Stimulated activated CD4-positive, alpha-beta T cell treated with anti-CD3 and anti-CD28 coated beads, Interleukin-2, amount 100 ng/mL, for 48 hours (primary cell): ENCODE measurements around the gene WDR90.
"Not testable (repeated sequence)": the region's sequence is repeated elsewhere in the genome, so short reads cannot be mapped to it uniquely, and the experiment has no call there.

Experiments
- DNase-seq, 2 donors: peaks; one replicate each; pipeline ENCODE4 v3.0.0-alpha.2; 2020

Gene WDR90

DNA sequence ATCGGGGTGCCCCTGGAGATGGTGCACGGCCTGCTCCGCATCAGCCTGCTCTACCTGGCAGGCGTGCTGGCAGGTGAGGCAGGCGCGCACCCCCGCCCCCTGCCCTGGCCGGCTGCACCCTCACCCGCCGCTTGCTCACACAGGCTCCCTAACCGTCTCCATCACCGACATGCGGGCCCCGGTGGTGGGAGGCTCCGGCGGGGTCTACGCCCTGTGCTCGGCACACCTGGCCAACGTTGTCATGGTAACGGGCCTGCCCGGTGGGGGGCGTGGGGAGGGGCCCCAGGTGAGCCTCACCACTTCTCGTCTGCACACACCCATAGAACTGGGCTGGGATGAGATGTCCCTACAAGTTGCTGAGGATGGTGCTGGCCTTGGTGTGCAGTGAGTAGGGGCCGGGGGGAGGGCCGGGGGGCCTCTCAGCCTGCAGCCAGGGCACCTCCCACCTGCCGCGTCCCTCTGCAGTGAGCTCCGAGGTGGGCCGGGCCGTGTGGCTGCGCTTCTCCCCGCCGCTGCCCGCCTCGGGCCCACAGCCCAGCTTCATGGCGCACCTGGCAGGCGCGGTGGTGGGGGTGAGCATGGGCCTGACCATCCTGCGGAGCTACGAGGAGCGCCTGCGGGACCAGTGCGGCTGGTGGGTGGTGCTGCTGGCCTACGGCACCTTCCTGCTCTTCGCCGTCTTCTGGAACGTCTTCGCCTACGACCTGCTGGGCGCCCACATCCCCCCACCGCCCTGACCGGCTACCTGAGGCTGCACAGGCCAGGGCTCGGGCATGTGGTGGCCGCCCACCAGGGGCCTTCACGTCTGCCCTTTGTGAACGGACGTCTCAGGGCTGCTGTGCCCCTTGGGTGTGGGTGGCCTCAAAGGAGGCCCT, 28.4 kb downstream of the WDR90 start:
- DNase-seq = no peak

GRCh38 chr16:678209-678857, 29.2 kb downstream of the WDR90 start:
- DNase-seq = no peak

DNA sequence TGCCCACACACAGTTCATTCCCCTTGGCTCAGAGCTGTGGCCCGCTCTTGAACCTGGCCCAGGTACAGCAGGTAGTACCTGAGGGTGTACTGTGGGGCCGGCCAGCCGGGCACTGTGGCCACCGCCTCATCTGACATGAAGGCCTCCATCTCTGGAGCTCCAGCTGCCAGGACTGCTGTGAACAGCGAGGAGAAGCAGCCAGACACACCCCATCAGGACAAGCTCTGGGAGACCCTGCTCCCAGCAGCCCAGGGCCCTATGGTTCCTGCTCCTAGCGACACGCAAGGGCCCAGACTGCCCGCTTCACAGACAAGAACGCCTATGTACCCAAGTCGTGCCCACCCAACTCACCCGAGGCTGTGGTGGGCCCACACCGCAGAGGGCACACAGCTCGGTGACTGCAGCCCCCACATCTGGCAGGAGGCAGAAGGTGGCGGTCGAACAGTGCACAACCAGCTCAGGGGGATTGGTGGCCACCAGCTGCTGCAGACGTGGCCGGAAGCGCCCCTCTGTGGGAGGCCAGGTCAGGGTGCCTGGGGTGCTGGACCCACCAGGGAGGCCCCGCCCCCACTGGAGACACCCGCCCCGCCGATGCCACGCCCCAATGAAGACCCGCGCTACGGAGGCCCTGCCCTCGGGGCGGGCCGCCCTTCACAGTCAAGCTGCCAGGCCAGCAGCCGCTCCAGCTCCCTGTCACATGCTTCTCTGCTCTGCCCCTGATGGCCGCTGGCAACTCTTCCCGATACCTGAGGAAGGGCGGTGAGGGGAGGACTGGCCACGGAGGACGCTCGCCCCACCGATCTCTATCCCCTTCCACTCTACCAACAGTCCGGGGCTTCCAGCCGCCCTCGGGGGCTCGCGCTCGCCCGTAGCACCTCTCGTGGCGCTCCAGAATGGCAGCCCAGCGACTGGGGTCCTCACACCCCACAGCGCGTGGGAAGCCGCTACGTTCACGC, 30.0 kb downstream of the WDR90 start:
- DNase-seq = peak; percentile 37 to 51

GRCh38 chr16:679814-680624, 30.9 kb downstream of the WDR90 start, which contains the start of gene STUB1:
Gene STUB1 (plus strand): TSS chr16:680410. CDS start chr16:680526, 116 bp downstream.
- DNase-seq = peak; percentile 77 to 87

GRCh38 chr16:680625-680945, 31.4 kb downstream of the WDR90 start:
- no peak for DNase-seq

GRCh38 chr16:680967-681745, 32.0 kb downstream of the WDR90 start:
- no peak for DNase-seq

GRCh38 chr16:681746-682427, 32.7 kb downstream of the WDR90 start:
- no peak for DNase-seq

GRCh38 chr16:682493-683395, 33.6 kb downstream of the WDR90 start:
- no peak for DNase-seq

GRCh38 chr16:683396-684070, 34.4 kb downstream of the WDR90 start:
- DNase-seq = no peak

DNA sequence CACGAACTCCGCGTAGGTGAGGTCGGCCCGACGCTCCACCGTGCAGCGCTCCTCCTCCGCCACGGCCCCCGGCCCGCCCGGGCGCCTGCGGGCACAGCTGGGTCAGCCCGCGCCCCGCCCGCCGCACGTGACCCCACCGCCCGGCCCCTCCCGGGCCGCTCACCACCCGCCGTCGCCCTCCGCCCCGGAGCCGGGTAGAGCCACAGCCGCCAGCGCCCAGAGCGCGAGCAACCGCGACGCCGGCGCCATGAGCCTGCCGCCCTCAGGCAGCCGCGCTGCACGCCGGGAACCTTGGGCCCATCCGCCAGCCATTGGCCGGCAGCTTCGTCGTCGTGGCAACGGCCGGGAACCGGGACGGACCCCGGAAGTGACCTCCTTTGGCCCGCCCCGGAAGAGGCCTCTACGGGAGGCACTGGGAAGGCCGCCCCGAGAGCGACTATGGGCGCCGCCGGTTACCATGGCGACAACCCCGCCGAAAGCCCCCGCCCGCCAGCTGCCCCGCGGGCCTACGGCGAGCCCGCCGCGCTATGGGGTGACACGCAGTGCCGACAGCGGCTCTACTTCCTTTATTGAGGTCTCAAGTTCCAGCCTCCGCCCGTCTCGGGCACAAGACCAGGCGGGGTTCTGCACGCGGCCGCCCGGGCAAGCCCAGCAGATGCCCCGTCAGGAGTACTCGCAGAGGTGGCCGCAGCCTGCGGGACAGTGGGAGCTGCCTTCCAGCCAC, 35.1 kb downstream of the WDR90 start, which contains the start of gene JMJD8:
Gene JMJD8, minus strand, starts transcription at position 264 of the 724 bp plus-strand sequence. Its CDS starts 15 bp downstream, at position 249.
- DNase-seq = peak; percentile 95 to 97

DNA sequence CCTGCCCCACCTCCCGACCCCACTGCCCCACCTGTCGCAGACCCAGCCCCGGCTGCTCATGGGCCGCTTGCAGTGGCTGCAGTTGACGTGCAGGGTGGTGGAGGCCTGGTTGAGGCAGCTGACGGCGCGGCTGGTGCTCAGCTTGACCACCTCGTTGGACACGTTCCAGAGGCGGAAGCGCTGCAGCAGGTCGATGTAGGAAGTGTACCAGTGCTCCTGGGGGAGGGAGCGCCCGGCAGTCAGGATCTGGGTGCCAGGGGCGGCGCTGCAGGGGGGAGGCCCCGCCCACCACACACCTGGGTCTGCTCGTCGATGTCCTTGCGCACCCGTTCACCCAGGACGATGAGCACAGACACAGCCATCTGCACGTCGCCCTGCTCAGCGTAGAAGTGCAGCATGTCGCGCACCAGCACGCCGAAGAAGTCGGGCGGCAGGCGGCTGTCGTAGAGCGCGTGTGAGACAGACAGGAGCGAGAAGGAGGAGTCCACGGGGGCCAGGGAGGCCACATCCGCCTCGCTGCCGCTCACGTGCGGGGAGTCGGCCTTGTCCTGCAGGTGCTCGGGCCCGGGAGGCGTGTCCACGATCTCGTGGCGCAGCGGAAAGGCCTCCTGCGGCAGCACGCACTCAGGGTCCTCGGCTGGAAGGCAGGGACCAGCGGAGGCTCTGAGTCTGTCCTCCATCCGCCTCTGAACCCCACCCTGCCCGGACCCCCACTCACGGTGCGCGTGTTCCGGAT, 36.0 kb downstream of the WDR90 start:
- DNase-seq = no peak

GRCh38 chr16:685967-686366, 36.8 kb downstream of the WDR90 start:
- DNase-seq = no peak

- no peak for DNase-seq
These were observed 37.5 kb downstream of the WDR90 start for GRCh38 chr16:686459-687260.

- no peak for DNase-seq
These were observed 38.3 kb downstream of the WDR90 start for GRCh38 chr16:687499-687898.

GRCh38 chr16:689175-689897, 40.2 kb downstream of the WDR90 start:
- DNase-seq = no peak

DNA sequence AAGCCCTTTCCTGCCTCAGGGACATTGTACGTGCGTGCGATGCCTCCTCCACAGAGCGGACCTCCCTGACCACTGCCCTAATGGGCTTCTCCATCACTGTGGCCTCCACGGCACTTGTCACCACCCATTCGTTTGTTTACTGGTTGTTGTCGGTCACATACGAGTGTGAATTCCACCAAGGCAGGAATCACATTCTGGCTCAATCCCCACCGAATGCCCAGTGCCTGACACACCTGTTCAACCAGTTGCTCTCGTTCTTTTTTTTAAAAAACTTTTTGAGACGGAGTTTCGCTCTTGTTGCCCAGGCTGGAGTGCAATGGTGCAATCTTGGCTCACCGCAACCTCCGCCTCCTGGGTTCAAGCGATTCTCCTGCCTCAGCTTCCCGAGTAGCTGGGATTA, 42.1 kb downstream of the WDR90 start:
- DNase-seq = not testable (repeated sequence)
